GM13977 (cell line): Measurements from ENCODE around the gene KBTBD12.

Experiments used
- DNase-seq: peaks from one replicate; pipeline ENCODE4 v3.0.0; 2012; ENCODE audit warnings: low spot score
- in situ Hi-C: fragments of 300-500 bp; cut with MboI; formaldehyde crosslinking; loops from one replicate; pipeline ENCODE4 v1.12.0; 2022; ENCODE audit warnings: low sequenced_read_pairs, low pct_unique_long_range_greater_than_20kb, mixed read lengths, inconsistent platforms; ENCODE audit not compliant: unreplicated experiment
- TF ChIP-seq, protein P1 (sequence below): IDR thresholded peaks from 2 replicates; pipeline ENCODE4 v1.5.1; 2012; ENCODE audit warnings: mild to moderate bottlenecking, control low read depth; ENCODE audit not compliant: insufficient read depth; ENCODE audit errors: extremely low read depth, missing control alignments

Gene KBTBD12

GRCh38 chr3:128036119-128036518 lies 121.1 kb downstream of the KBTBD12 start:
- no peak for DNase-seq
- TF ChIP-seq, protein P1, sequence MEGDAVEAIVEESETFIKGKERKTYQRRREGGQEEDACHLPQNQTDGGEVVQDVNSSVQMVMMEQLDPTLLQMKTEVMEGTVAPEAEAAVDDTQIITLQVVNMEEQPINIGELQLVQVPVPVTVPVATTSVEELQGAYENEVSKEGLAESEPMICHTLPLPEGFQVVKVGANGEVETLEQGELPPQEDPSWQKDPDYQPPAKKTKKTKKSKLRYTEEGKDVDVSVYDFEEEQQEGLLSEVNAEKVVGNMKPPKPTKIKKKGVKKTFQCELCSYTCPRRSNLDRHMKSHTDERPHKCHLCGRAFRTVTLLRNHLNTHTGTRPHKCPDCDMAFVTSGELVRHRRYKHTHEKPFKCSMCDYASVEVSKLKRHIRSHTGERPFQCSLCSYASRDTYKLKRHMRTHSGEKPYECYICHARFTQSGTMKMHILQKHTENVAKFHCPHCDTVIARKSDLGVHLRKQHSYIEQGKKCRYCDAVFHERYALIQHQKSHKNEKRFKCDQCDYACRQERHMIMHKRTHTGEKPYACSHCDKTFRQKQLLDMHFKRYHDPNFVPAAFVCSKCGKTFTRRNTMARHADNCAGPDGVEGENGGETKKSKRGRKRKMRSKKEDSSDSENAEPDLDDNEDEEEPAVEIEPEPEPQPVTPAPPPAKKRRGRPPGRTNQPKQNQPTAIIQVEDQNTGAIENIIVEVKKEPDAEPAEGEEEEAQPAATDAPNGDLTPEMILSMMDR = no peak
- in situ Hi-C loops = no loop called here
